H9 (cell line): Measurements from ENCODE around the gene SRSF11. TPM values are rescaled to one million over a fixed set of nuclear protein-coding genes. Genes with fewer than 3 reads are reported as not detected.
"Not testable (repeated sequence)": the region's sequence is repeated elsewhere in the genome, so short reads cannot be mapped to it uniquely, and the experiment has no call there.

Experiments
- DNase-seq: peaks from one replicate; pipeline ENCODE4 v3.0.0-alpha.2; 2017
- H2AFZ ChIP-seq: one replicate; pipeline ENCODE4 v1.6.1; 2013; ENCODE audit warnings: mild to moderate bottlenecking, low read length, control low read depth, moderate library complexity
- H2AK5ac ChIP-seq: 2 replicates; pipeline ENCODE4 v1.6.1; 2013; ENCODE audit warnings: low read length, control low read depth, mixed read lengths; ENCODE audit not compliant: insufficient read length
- H2BK120ac ChIP-seq: one replicate; pipeline ENCODE4 v1.6.1; 2013; ENCODE audit warnings: low read depth, mild to moderate bottlenecking, low read length, control low read depth, inconsistent platforms; ENCODE audit not compliant: poor library complexity, severe bottlenecking
- H2BK12ac ChIP-seq: 2 replicates; pipeline ENCODE4 v1.6.1; 2013; ENCODE audit warnings: low read length, control low read depth, mixed read lengths, low read depth; ENCODE audit not compliant: insufficient read length
- H2BK15ac ChIP-seq: 2 replicates; pipeline ENCODE4 v1.6.1; 2013; ENCODE audit warnings: low read depth, low read length, control low read depth
- H2BK20ac ChIP-seq: one replicate; pipeline ENCODE4 v1.6.1; 2013; ENCODE audit warnings: low read depth, mild to moderate bottlenecking, low read length, control low read depth, inconsistent platforms; ENCODE audit not compliant: poor library complexity, severe bottlenecking
- H2BK5ac ChIP-seq: 2 replicates; pipeline ENCODE4 v1.6.1; 2013; ENCODE audit warnings: low read length, control low read depth, mixed read lengths; ENCODE audit not compliant: insufficient read length
- H3K14ac ChIP-seq: 2 replicates; pipeline ENCODE4 v1.6.1; 2013; ENCODE audit warnings: low read length, control low read depth; ENCODE audit not compliant: insufficient read depth
- H3K18ac ChIP-seq: 2 replicates; pipeline ENCODE4 v1.6.1; 2013; ENCODE audit warnings: low read depth, mild to moderate bottlenecking, mixed read lengths, low read length, control low read depth; ENCODE audit not compliant: insufficient read length
- H3K23ac ChIP-seq: 2 replicates; pipeline ENCODE4 v1.6.1; 2013; ENCODE audit warnings: low read length, control low read depth, mixed read lengths, low read depth; ENCODE audit not compliant: insufficient read length
- H3K23me2 ChIP-seq: 2 replicates; pipeline ENCODE4 v1.6.1; 2013; ENCODE audit warnings: low read depth, mild to moderate bottlenecking, mixed read lengths, low read length, control low read depth; ENCODE audit not compliant: insufficient read length, poor library complexity, severe bottlenecking
- H3K27ac ChIP-seq: 2 replicates; pipeline ENCODE4 v1.5.1; 2013; ENCODE audit warnings: low read length, control low read depth, mixed read lengths, low read depth; ENCODE audit not compliant: insufficient read length
- H3K27me3 ChIP-seq: 2 replicates; pipeline ENCODE4 v1.6.1; 2013; ENCODE audit warnings: low read length, control low read depth, inconsistent platforms; ENCODE audit not compliant: insufficient read depth
- H3K4ac ChIP-seq: 2 replicates; pipeline ENCODE4 v1.6.1; 2013; ENCODE audit warnings: low read depth, mild to moderate bottlenecking, control low read depth, inconsistent platforms, low read length, moderate library complexity
- H3K4me1 ChIP-seq: 2 replicates; pipeline ENCODE4 v1.6.1; 2013; ENCODE audit warnings: low read length, control low read depth, inconsistent platforms; ENCODE audit not compliant: insufficient read depth
- H3K4me2 ChIP-seq: 2 replicates; pipeline ENCODE4 v1.6.1; 2013; ENCODE audit warnings: low read length, control low read depth, mixed read lengths; ENCODE audit not compliant: insufficient read length, insufficient read depth
- H3K56ac ChIP-seq: 2 replicates; pipeline ENCODE4 v1.6.1; 2013; ENCODE audit warnings: low read depth, mild to moderate bottlenecking, mixed read lengths, low read length, control low read depth; ENCODE audit not compliant: insufficient read length
- H3K79me1 ChIP-seq: 2 replicates; pipeline ENCODE4 v1.6.1; 2013; ENCODE audit warnings: low read depth, mild to moderate bottlenecking, moderate library complexity, low read length, control low read depth, inconsistent platforms; ENCODE audit not compliant: insufficient read depth, poor library complexity, severe bottlenecking
- H3K79me2 ChIP-seq: 2 replicates; pipeline ENCODE4 v1.6.1; 2013; ENCODE audit warnings: low read length, control low read depth, inconsistent platforms; ENCODE audit not compliant: insufficient read depth
- H3K9ac ChIP-seq: 2 replicates; pipeline ENCODE4 v1.6.1; 2013; ENCODE audit warnings: low read length, control low read depth, mixed read lengths; ENCODE audit not compliant: insufficient read length; ENCODE audit errors: extremely low read depth
- H3K9me3 ChIP-seq: one replicate; pipeline ENCODE4 v1.6.1; 2013; ENCODE audit warnings: low read depth, low read length, inconsistent platforms; ENCODE audit not compliant: control insufficient read depth
- H3T11ph ChIP-seq: one replicate; pipeline ENCODE4 v1.6.1; 2013; ENCODE audit warnings: mild to moderate bottlenecking, low read length, control low read depth, inconsistent platforms
- H4K20me1 ChIP-seq: one replicate; pipeline ENCODE4 v1.6.1; 2013; ENCODE audit not compliant: control insufficient read depth, insufficient read length, insufficient read depth
- H4K5ac ChIP-seq: 2 replicates; pipeline ENCODE4 v1.6.1; 2013; ENCODE audit warnings: low read depth, mild to moderate bottlenecking, mixed read lengths, low read length, control low read depth; ENCODE audit not compliant: insufficient read length
- H4K8ac ChIP-seq: replicated peaks from 2 replicates; pipeline ENCODE4 v1.6.1; 2013; ENCODE audit warnings: low read length, control low read depth, mixed read lengths, low read depth; ENCODE audit not compliant: insufficient read length
- H4K91ac ChIP-seq: 2 replicates; pipeline ENCODE4 v1.6.1; 2013; ENCODE audit warnings: low read depth, mild to moderate bottlenecking, moderate library complexity, mixed read lengths, low read length, control low read depth; ENCODE audit not compliant: insufficient read length
- H3K27ac Mint-ChIP-seq, 3 experiments: 2 replicates in 2 of 3; 3 replicates in 1 of 3; pipeline ENCODE4 v1.8.0; 2020 to 2021; ENCODE audit warnings: mixed read lengths in 3 of 3, mild to moderate bottlenecking in 1 of 3, moderate library complexity in 1 of 3
- H3K27me3 Mint-ChIP-seq: 2 replicates; pipeline ENCODE4 v1.8.0; 2021; ENCODE audit warnings: low read depth, mild to moderate bottlenecking, moderate library complexity, mixed read lengths
- H3K36me3 Mint-ChIP-seq, 3 experiments: 2 replicates in 2 of 3; 3 replicates in 1 of 3; pipeline ENCODE4 v1.8.0; 2020 to 2021; ENCODE audit warnings: low read depth in 3 of 3, mixed read lengths in 3 of 3; ENCODE audit not compliant: insufficient read depth in 1 of 3
- H3K4me1 Mint-ChIP-seq, 2 experiments: 2 replicates each; pipeline ENCODE4 v1.8.0; 2020; ENCODE audit warnings: mixed read lengths in 2 of 2
- H3K4me3 Mint-ChIP-seq, 2 experiments: 2 replicates in 1 of 2; 3 replicates in 1 of 2; pipeline ENCODE4 v1.8.0; 2020 to 2021; ENCODE audit warnings: mild to moderate bottlenecking in 2 of 2, mixed read lengths in 2 of 2, moderate library complexity in 1 of 2
- H3K9me3 Mint-ChIP-seq, 2 experiments: 2 replicates in 1 of 2; 3 replicates in 1 of 2; pipeline ENCODE4 v1.8.0; 2020; ENCODE audit warnings: mild to moderate bottlenecking in 2 of 2, mixed read lengths in 2 of 2, moderate library complexity in 1 of 2
- WGBS: extraction: QIAGEN DNeasy Blood & Tissue Kit; methylation state at CpG from one replicate; pipeline ENCODE4 v1.1.7; 2013; ENCODE audit warnings: missing lambda C conversion rate, low lambda C conversion rate, mixed read lengths; ENCODE audit not compliant: insufficient read length; ENCODE audit errors: extremely low coverage; 5-methylcytosine and 5-hydroxymethylcytosine counted together
- total RNA-seq: library from RNA; stranded (reverse); gene quantifications from 2 replicates; pipeline ENCODE4 v1.2.1, GENCODE V29; 2021
- TF ChIP-seq, protein P1 (sequence below): fragments of 200-600 bp; sonication (generic); conservative IDR thresholded peaks from 3 replicates; pipeline ENCODE4 v1.8.0; 2021; ENCODE audit warnings: antibody characterized with exemption, mild to moderate bottlenecking

The SRSF11 gene
- total RNA-seq, 1 experiment from 2014 or later = 214 TPM

DNA sequence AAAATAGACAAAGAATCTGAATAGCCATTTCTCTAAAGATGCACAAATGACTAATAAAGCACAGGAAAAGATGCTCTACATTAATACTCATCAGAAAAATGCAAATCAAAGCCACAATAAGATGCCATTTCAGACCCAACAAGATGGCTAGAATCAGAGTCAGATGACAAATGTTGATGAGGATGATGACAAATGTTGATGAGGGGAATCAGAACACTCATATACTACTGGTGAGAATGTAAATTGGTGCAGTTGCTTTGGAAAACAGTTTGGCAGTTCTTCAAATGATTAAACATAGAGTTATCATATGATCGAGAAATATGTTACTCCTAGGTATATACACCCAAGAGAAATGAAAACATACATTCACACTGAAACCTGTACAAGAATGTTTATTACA lies 49.7 kb upstream of the SRSF11 start:
- no peak overlapping the region for H3K4ac ChIP-seq
- WGBS = no CpG with 5 or more reads among the region's 1 CpG

GRCh38 chr1:70185181-70185580 lies 36.0 kb upstream of the SRSF11 start:
- H2AFZ ChIP-seq, H3K27ac ChIP-seq: not testable (repeated sequence)

More for the DNA sequence above, 49.7 kb upstream of the SRSF11 start:
- H3T11ph ChIP-seq = no peak overlapping the region
- Mint-ChIP-seq H3K9me3 (no peaks in the 10 kb centered on the region), H3K4me1 (peaks cover 2 to 5% of the 10 kb centered on the region in 2 experiments; a peak in 1 of 4 replicates), H3K36me3 (peaks cover 0 to 6% (median 0%) of the 10 kb centered on the region in 3 experiments; a peak in 1 of 7 replicates), H3K4me3 (no peak overlapping the region), H3K27ac (no peak overlapping the region), H3K27me3 (no peaks in the 10 kb centered on the region)
- no peak overlapping the region for H3K14ac ChIP-seq
- H3K9me3 ChIP-seq = no peaks in the 10 kb centered on the region
- no peak overlapping the region for H3K4me2 ChIP-seq
- H4K20me1 ChIP-seq = no peaks in the 10 kb centered on the region
- no peak overlapping the region for H2BK12ac ChIP-seq
- H3K27ac ChIP-seq = no peak overlapping the region
- TF ChIP-seq, protein P1, sequence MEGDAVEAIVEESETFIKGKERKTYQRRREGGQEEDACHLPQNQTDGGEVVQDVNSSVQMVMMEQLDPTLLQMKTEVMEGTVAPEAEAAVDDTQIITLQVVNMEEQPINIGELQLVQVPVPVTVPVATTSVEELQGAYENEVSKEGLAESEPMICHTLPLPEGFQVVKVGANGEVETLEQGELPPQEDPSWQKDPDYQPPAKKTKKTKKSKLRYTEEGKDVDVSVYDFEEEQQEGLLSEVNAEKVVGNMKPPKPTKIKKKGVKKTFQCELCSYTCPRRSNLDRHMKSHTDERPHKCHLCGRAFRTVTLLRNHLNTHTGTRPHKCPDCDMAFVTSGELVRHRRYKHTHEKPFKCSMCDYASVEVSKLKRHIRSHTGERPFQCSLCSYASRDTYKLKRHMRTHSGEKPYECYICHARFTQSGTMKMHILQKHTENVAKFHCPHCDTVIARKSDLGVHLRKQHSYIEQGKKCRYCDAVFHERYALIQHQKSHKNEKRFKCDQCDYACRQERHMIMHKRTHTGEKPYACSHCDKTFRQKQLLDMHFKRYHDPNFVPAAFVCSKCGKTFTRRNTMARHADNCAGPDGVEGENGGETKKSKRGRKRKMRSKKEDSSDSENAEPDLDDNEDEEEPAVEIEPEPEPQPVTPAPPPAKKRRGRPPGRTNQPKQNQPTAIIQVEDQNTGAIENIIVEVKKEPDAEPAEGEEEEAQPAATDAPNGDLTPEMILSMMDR = no peak
- H4K91ac ChIP-seq = no peak overlapping the region
- no peak overlapping the region for H2BK120ac ChIP-seq
- no peak overlapping the region for H3K18ac ChIP-seq
- H2BK15ac ChIP-seq = no peak overlapping the region
- no peaks in the 10 kb centered on the region for H3K4me1 ChIP-seq
- H4K8ac ChIP-seq = no peak overlapping the region
- no peak overlapping the region for H2AK5ac ChIP-seq
- H3K23me2 ChIP-seq = no peaks in the 10 kb centered on the region
- no peak overlapping the region for H2AFZ ChIP-seq
- H3K23ac ChIP-seq = no peak overlapping the region
- no peak overlapping the region for H2BK5ac ChIP-seq
- H3K79me1 ChIP-seq = no peaks in the 10 kb centered on the region
- no peak for DNase-seq
- H3K9ac ChIP-seq = no peak overlapping the region
- H4K5ac ChIP-seq = no peak overlapping the region
- H3K79me2 ChIP-seq = no peaks in the 10 kb centered on the region
- no peaks in the 10 kb centered on the region for H3K27me3 ChIP-seq
- no peak overlapping the region for H3K56ac ChIP-seq
- H2BK20ac ChIP-seq = no peak overlapping the region

More at GRCh38 chr1:70185181-70185580, 36.0 kb upstream of the SRSF11 start:
- H3K4ac ChIP-seq, H4K5ac ChIP-seq, H2BK120ac ChIP-seq, H2AK5ac ChIP-seq, H3K27me3 Mint-ChIP-seq, H3K4me1 Mint-ChIP-seq, H3K23ac ChIP-seq, H3K4me3 Mint-ChIP-seq, H3K9me3 ChIP-seq, H4K20me1 ChIP-seq, H4K91ac ChIP-seq, H3K14ac ChIP-seq, H3K4me1 ChIP-seq, H3K9ac ChIP-seq, H2BK15ac ChIP-seq, H3K18ac ChIP-seq, H3K79me1 ChIP-seq, H3T11ph ChIP-seq, H4K8ac ChIP-seq, DNase-seq, H3K9me3 Mint-ChIP-seq, H3K4me2 ChIP-seq, H2BK12ac ChIP-seq, H3K27me3 ChIP-seq, H3K36me3 Mint-ChIP-seq, H3K23me2 ChIP-seq, H2BK5ac ChIP-seq, H2BK20ac ChIP-seq, H3K56ac ChIP-seq, H3K79me2 ChIP-seq: not testable (repeated sequence)
- WGBS = no CpG with 5 or more reads among the region's 3 CpGs
- H3K27ac Mint-ChIP-seq = peak overlapping the region in 1 of 3 experiments; percentile 8; a peak in 2 of 7 replicates
